OCI-LY7 (cell line): ENCODE data around the gene PELI1. TPM values are rescaled to one million over a fixed set of nuclear protein-coding genes. Genes with fewer than 3 reads are reported as not detected.
A peak's percentile ranks its signal among the peaks of the same experiment; 100 is the strongest.

ENCODE experiments used
- BruUV-seq: library from RNA; stranded (reverse); fragments of 400-500 nt; replicated peaks from 2 replicates; lab custom pipeline; 2021; lab: Mats Ljungman, UMichigan
- CTCF ChIA-PET: fragments of 300-600 bp; sonication (Branson Sonifier 250); formaldehyde crosslinking; loops from one replicate; lab custom pipeline; 2022; ENCODE audit warnings: antibody characterized with exemption; ENCODE audit not compliant: unreplicated experiment; lab: Charles Lee
- POLR2A ChIA-PET: fragments of 300-600 bp; sonication (Branson Sonifier 250); formaldehyde crosslinking; loops from one replicate; lab custom pipeline; 2022; ENCODE audit warnings: antibody characterized with exemption; lab: Charles Lee
- DNase-seq: peaks from one replicate; pipeline ENCODE4 v3.0.0-alpha.2; 2015; ENCODE audit warnings: low spot score
- H2AFZ ChIP-seq: fragments of 200-600 bp; sonication (generic), shearing (Covaris generic); 2 replicates; pipeline ENCODE4 v1.6.1; 2014; ENCODE audit warnings: mild to moderate bottlenecking, antibody characterized with exemption, low read length, moderate library complexity
- H3K27ac ChIP-seq: fragments of 200-600 bp; sonication (generic); 2 replicates; pipeline ENCODE4 v1.5.1; 2014; ENCODE audit warnings: mixed run types, low read depth, mild to moderate bottlenecking, moderate library complexity, low read length, inconsistent platforms; ENCODE audit not compliant: poor library complexity, severe bottlenecking
- H3K36me3 ChIP-seq: fragments of 200-600 bp; sonication (generic); 2 replicates; pipeline ENCODE4 v1.6.1; 2014; ENCODE audit warnings: mild to moderate bottlenecking, antibody characterized with exemption, low read length, moderate library complexity, mixed read lengths; ENCODE audit not compliant: insufficient read depth
- H3K4me1 ChIP-seq: fragments of 200-600 bp; sonication (generic); 2 replicates; pipeline ENCODE4 v1.5.1; 2014; ENCODE audit warnings: mild to moderate bottlenecking, low read length; ENCODE audit not compliant: insufficient read depth, poor library complexity, severe bottlenecking
- H3K4me2 ChIP-seq: fragments of 200-600 bp; sonication (generic); 2 replicates; pipeline ENCODE4 v1.6.1; 2014; ENCODE audit warnings: mild to moderate bottlenecking, low read length
- H3K4me3 ChIP-seq: fragments of 200-600 bp; sonication (generic); 2 replicates; pipeline ENCODE4 v1.5.1; 2014; ENCODE audit warnings: mild to moderate bottlenecking, low read depth, low read length; ENCODE audit not compliant: poor library complexity, severe bottlenecking
- H3K79me2 ChIP-seq: fragments of 200-600 bp; sonication (generic); 2 replicates; pipeline ENCODE4 v1.6.1; 2016; ENCODE audit warnings: low read depth, mild to moderate bottlenecking, low read length, moderate library complexity, mixed read lengths; ENCODE audit not compliant: insufficient read depth
- H3K9me2 ChIP-seq: fragments of 200-600 bp; sonication (generic); 2 replicates; pipeline ENCODE4 v1.6.1; 2016; ENCODE audit warnings: mild to moderate bottlenecking, low read length, mixed read lengths; ENCODE audit not compliant: insufficient read depth
- H3K9me3 ChIP-seq: fragments of 200-600 bp; sonication (generic); 2 replicates; pipeline ENCODE4 v1.6.1; 2014; ENCODE audit warnings: mild to moderate bottlenecking, mixed run types, low read length, mixed read lengths
- H4K20me1 ChIP-seq: fragments of 200-600 bp; sonication (generic); 2 replicates; pipeline ENCODE4 v1.6.1; 2014; ENCODE audit warnings: mild to moderate bottlenecking, antibody characterized with exemption, low read length, moderate library complexity, mixed read lengths; ENCODE audit not compliant: insufficient read depth
- EZH2phosphoT487 ChIP-seq: fragments of 200-600 bp; sonication (generic); IDR thresholded peaks from 2 replicates; pipeline ENCODE4 v1.6.1; 2018; ENCODE audit warnings: low read depth, borderline replicate concordance, mild to moderate bottlenecking, mixed run types, antibody characterized with exemption, low read length, moderate library complexity, mixed read lengths
- intact Hi-C: fragments of 100-400 bp; cut with micrococcal nuclease; formaldehyde crosslinking; loops from one replicate; pipeline ENCODE4 v1.10.0; 2022; ENCODE audit not compliant: unreplicated experiment
- total RNA-seq, 2 experiments: library from RNA; depleted of rRNA in 1 of 2; stranded (reverse); fragments of >200 nt in 1 of 2; shearing (Covaris generic) in 1 of 2; gene quantifications; 2 replicates each; pipeline ENCODE4 v1.2.3, GENCODE V29; 2014 to 2022
- TF ChIP-seq, protein P1 (sequence below): fragments of 200-600 bp; sonication (generic); conservative IDR thresholded peaks from 2 replicates; pipeline ENCODE4 v1.5.1; 2014; ENCODE audit warnings: mild to moderate bottlenecking, antibody characterized with exemption, low read length, moderate library complexity, mixed read lengths

PELI1 gene
- total RNA-seq, 2 experiments from 2014 or later, result 108 to 174 TPM

GRCh38 chr2:64189167-64189566 is 44.9 kb upstream of the PELI1 start:
- Histone ChIP-seq H3K79me2 (no peaks in the 10 kb centered on the region), H3K9me3 (no peaks in the 10 kb centered on the region), H2AFZ (peak overlapping the region; percentile 1; the same call in 1 of the 2 replicates), H3K27ac (no peak overlapping the region), H3K4me3 (no peak overlapping the region), H4K20me1 (no peaks in the 10 kb centered on the region), H3K4me1 (peaks cover 49% of the 10 kb centered on the region), H3K4me2 (peak overlapping the region; percentile 3; the same call in 1 of the 2 replicates), H3K36me3 (no peaks in the 10 kb centered on the region), H3K9me2 (no peaks in the 10 kb centered on the region)
- CTCF ChIA-PET, result no interaction called here
- no TSS peak for BruUV-seq
- intact Hi-C loops, result no loop called here
- TF ChIP-seq, protein P1, sequence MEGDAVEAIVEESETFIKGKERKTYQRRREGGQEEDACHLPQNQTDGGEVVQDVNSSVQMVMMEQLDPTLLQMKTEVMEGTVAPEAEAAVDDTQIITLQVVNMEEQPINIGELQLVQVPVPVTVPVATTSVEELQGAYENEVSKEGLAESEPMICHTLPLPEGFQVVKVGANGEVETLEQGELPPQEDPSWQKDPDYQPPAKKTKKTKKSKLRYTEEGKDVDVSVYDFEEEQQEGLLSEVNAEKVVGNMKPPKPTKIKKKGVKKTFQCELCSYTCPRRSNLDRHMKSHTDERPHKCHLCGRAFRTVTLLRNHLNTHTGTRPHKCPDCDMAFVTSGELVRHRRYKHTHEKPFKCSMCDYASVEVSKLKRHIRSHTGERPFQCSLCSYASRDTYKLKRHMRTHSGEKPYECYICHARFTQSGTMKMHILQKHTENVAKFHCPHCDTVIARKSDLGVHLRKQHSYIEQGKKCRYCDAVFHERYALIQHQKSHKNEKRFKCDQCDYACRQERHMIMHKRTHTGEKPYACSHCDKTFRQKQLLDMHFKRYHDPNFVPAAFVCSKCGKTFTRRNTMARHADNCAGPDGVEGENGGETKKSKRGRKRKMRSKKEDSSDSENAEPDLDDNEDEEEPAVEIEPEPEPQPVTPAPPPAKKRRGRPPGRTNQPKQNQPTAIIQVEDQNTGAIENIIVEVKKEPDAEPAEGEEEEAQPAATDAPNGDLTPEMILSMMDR, result no peak
- no peak for TF ChIP-seq EZH2phosphoT487
- POLR2A ChIA-PET, result no interaction called here
- DNase-seq, result no peak

DNA sequence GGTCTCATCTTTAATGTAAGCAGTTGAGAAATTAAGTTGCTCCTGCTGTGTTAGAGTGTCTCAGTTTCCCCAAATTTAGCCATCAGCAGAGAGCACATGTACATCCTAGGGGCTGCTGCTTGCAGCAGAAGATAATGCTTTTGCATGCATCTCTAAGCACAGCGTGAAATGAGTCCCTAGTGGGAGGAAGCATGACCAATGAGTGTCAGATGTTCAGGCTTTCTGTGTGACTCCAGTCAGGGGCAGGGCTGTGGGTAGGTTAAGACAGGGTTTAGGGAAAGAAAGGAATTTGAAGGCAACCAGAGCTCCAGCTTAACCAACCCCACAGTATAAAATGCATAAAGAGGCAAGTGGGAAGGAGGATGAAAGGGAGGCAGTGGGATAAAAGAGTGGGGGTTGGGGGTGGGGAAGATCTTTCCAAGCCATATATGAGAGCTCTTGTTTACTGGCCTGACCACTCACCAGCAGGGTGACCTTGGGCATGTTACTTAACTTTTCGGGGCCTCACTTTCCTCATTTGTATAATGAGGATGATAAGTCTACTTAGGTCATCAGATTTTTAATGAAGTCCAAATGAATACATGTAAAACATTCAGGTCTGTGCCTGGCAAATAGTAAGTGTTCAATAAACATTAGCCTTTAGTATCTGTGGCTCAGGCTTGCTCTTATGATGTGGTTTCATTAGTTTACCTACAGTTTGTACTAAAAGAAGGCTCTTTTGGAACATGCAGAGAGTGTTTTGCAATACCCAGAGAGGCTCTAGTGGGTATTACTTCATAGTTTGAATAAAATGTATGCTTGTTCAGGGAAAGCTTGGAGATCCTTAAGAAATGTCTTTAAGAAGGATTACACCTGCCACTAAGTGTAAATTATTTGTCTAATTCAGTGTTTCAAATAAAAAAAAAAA is 42.7 kb upstream of the PELI1 start:
- Histone ChIP-seq H3K27ac (no peak overlapping the region), H4K20me1 (no peaks in the 10 kb centered on the region), H3K4me2 (no peak overlapping the region), H3K9me3 (no peaks in the 10 kb centered on the region), H3K4me3 (no peak overlapping the region), H3K79me2 (no peaks in the 10 kb centered on the region), H3K4me1 (peaks cover 39% of the 10 kb centered on the region), H3K36me3 (no peaks in the 10 kb centered on the region), H3K9me2 (no peaks in the 10 kb centered on the region), H2AFZ (no peak overlapping the region)
- intact Hi-C loops, result no loop called here
- POLR2A ChIA-PET, result interaction anchor here (0.5 to 0.7 kb wide), 2 partner anchors 16 to 605 kb away, joined by 3 read pairs; no protein-coding TSS in a partner anchor
- TF ChIP-seq EZH2phosphoT487, result no peak
- TF ChIP-seq, protein P1, result no peak
- DNase-seq, result peak; percentile 34
- no TSS peak for BruUV-seq
- CTCF ChIA-PET, result interaction anchor here (0.5 kb wide), 1 partner anchor 41 kb away, joined by 4 read pairs; no protein-coding TSS in a partner anchor
